KOPT-K1 (cell line): Measurements from ENCODE around the gene DYSF.

Experiments used
- H3K27ac ChIP-seq: fragments of 200-600 bp; sonication (generic); 2 replicates; pipeline ENCODE4 v1.5.1; 2016; ENCODE audit warnings: antibody characterized with exemption, mild to moderate bottlenecking, low read depth, low read length; ENCODE audit not compliant: poor library complexity, severe bottlenecking
- H3K36me3 ChIP-seq: fragments of 200-600 bp; sonication (generic); 2 replicates; pipeline ENCODE4 v1.5.1; 2017; ENCODE audit warnings: antibody characterized with exemption, mild to moderate bottlenecking, low read length, moderate library complexity; ENCODE audit not compliant: insufficient read depth
- H3K9me3 ChIP-seq: fragments of 200-600 bp; sonication (generic); 2 replicates; pipeline ENCODE4 v1.5.1; 2017; ENCODE audit warnings: antibody characterized with exemption, low read length, mild to moderate bottlenecking; ENCODE audit not compliant: insufficient read depth, poor library complexity, severe bottlenecking

The DYSF gene

GRCh38 chr2:71552356-71552755 lies 99.0 kb downstream of the DYSF start:
- Histone ChIP-seq H3K27ac (no peak overlapping the region), H3K9me3 (no peaks in the 10 kb centered on the region), H3K36me3 (no peaks in the 10 kb centered on the region)

DNA sequence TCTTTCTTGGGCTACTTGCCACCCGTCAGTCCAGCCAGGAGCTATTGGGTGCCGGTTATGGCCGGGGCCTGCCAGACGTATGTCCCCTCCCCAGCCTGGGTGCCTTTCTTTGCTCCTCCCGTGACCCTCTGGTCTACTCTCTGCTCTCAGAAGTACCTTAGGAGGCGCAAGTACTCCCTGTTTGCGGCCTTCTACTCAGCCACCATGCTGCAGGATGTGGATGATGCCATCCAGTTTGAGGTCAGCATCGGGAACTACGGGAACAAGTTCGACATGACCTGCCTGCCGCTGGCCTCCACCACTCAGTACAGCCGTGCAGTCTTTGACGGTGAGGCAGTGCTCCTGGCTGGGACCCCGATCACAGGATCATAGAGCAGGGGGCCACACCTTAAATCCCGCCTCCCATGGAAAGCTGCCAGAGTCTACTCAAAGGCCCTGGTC lies 99.5 kb downstream of the DYSF start:
- H3K36me3 ChIP-seq = no peaks in the 10 kb centered on the region
- H3K9me3 ChIP-seq = no peaks in the 10 kb centered on the region

DNA sequence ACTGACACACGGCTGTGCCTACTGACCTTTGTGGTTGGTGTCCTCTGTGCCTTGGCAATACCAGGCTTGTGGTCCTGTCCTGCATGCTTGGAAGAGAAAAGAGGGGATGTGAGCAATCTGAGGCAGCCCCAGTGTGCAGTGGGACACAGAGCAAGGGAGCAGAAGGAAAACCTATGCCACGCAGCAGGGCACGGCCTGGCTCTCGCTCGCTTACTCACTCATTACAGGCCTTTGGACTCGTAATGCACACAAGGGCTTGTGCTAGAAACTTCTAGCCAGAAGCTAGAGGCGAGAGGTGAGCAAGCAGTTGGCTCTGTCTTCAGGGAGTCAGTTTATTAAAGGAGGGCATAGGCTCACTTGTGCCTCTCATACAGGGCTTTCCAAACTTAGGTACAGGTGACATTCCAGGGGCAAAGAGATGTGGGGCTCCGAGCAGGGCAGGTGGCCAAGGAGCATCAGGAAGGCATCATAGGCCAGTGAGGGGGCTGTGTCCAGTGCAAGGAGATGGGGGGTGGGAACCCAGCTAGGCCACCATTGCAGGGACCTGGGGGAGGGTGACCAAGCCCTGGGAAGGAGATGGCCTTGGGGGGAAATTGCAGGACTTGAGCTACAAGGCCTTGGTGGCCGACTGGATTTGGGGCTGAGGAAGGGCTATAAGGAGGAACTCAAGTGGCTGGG lies 100.8 kb downstream of the DYSF start:
- H3K9me3 ChIP-seq = no peaks in the 10 kb centered on the region
- H3K36me3 ChIP-seq = no peaks in the 10 kb centered on the region
- H3K27ac ChIP-seq = no peak overlapping the region

More for the DNA sequence above, 99.5 kb downstream of the DYSF start:
- no peak overlapping the region for H3K27ac ChIP-seq

- H3K36me3 ChIP-seq = no peaks in the 10 kb centered on the region
- no peak overlapping the region for H3K27ac ChIP-seq
- no peaks in the 10 kb centered on the region for H3K9me3 ChIP-seq
Measured at GRCh38 chr2:71554706-71555056, 101.3 kb downstream of the DYSF start.

GRCh38 chr2:71555798-71556454 lies 102.6 kb downstream of the DYSF start:
- H3K9me3 ChIP-seq = no peaks in the 10 kb centered on the region
- H3K27ac ChIP-seq = no peak overlapping the region
- H3K36me3 ChIP-seq = no peaks in the 10 kb centered on the region

GRCh38 chr2:71556692-71557250 lies 103.4 kb downstream of the DYSF start:
- Histone ChIP-seq H3K9me3 (no peaks in the 10 kb centered on the region), H3K36me3 (no peaks in the 10 kb centered on the region), H3K27ac (no peak overlapping the region)

GRCh38 chr2:71557321-71557720 lies 104.0 kb downstream of the DYSF start:
- Histone ChIP-seq H3K27ac (no peak overlapping the region), H3K36me3 (no peaks in the 10 kb centered on the region), H3K9me3 (no peaks in the 10 kb centered on the region)

GRCh38 chr2:71558300-71559051 lies 105.1 kb downstream of the DYSF start:
- no peaks in the 10 kb centered on the region for H3K9me3 ChIP-seq
- H3K27ac ChIP-seq = no peak overlapping the region
- H3K36me3 ChIP-seq = no peaks in the 10 kb centered on the region

- Histone ChIP-seq H3K36me3 (no peaks in the 10 kb centered on the region), H3K27ac (no peak overlapping the region)
Measured at GRCh38 chr2:71559080-71559827, 105.9 kb downstream of the DYSF start.

DNA sequence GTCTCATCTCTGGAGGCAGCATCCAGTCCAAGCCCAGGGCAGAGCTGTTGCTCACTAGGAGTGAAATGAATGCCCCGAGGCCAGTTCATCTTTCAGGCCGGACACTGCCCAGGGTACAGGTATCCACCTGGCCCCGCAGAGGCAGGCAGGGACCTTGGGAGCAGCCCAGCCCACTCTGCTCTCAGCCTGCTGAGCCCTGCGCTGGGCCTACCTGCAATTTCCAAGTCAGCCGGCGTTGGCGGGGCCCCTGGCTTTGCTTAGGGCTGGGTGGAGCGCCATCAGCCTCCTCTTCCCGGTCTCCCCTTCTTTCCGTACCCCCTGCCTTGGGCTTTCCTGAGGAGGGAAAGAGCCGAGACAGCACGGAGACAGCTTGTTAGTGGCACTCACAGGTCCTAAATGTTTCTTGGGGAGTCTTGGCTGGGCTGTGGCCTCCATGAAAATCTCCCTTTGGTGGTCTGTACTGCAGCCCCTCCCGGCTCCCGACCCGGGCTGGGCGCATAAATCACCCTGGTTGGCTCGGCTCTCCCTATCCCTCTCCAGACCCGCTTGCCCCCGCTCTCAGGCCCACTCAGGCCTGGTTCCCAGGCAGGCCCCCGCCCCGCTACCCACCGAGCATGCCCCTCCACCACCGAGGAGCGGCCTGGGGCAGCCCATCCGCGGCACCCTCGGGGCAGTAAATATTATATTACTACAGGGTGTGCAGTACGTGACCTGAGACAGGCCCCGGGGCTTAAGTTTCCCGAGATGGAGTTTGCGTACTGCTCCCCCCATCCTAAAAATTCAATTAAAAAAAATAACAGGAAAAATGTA lies 106.7 kb downstream of the DYSF start:
- Histone ChIP-seq H3K9me3 (no peaks in the 10 kb centered on the region), H3K27ac (no peak overlapping the region), H3K36me3 (no peaks in the 10 kb centered on the region)

More at GRCh38 chr2:71559080-71559827, 105.9 kb downstream of the DYSF start:
- H3K9me3 ChIP-seq = no peaks in the 10 kb centered on the region

- Histone ChIP-seq H3K9me3 (no peaks in the 10 kb centered on the region), H3K27ac (no peak overlapping the region), H3K36me3 (no peaks in the 10 kb centered on the region)
Measured at GRCh38 chr2:71560638-71561011, 107.3 kb downstream of the DYSF start.

DNA sequence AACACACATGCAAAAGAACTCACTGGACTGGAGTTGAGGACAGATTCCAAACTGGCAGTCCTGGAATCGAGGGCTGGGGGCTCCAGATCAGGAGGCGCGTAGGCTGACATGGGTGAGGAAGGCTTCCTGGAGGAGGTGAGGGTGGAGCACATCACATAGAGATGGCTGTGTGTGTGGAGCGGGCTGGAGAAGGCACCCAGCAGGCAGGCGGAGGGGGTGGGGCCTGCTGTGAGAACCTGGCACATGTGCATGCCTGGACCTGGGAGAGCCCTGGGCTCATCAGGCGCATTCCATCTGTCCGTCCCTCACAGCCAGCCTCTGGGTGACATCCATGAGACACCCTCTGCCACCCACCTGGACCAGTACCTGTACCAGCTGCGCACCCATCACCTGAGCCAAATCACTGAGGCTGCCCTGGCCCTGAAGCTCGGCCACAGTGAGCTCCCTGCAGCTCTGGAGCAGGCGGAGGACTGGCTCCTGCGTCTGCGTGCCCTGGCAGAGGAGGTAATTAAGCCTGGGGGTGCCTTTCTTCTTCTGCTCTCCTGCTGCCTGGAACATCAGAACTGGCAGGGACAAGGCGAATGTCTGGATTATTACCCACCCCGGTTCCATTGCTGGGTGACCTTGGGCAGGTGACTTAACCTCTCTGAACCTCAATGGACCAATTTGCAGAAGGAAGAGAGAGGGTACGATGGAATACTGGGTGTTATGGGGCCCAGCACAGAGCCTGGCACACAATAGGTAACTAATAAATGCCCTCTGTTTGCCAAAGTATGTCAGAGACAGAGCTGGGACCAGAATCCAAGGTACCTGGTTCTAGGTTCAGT lies 108.3 kb downstream of the DYSF start:
- H3K9me3 ChIP-seq = no peaks in the 10 kb centered on the region
- no peak overlapping the region for H3K27ac ChIP-seq
- no peaks in the 10 kb centered on the region for H3K36me3 ChIP-seq

GRCh38 chr2:71562518-71562917 lies 109.2 kb downstream of the DYSF start:
- no peak overlapping the region for H3K27ac ChIP-seq
- H3K9me3 ChIP-seq = no peaks in the 10 kb centered on the region
- H3K36me3 ChIP-seq = no peaks in the 10 kb centered on the region
